NCI-H2227 (cell line): ENCODE measurements around the gene TMEM25.
A peak's percentile ranks its signal among the peaks of the same experiment; 100 is the strongest.
"Not testable (repeated sequence)": the region's sequence is repeated elsewhere in the genome, so short reads cannot be mapped to it uniquely, and the experiment has no call there.

ENCODE experiments used
- DNase-seq: peaks from one replicate; lab custom pipeline; 2025; ENCODE audit not compliant: unreplicated experiment; lab: John Stamatoyannopoulos, UW

Gene TMEM25

DNA sequence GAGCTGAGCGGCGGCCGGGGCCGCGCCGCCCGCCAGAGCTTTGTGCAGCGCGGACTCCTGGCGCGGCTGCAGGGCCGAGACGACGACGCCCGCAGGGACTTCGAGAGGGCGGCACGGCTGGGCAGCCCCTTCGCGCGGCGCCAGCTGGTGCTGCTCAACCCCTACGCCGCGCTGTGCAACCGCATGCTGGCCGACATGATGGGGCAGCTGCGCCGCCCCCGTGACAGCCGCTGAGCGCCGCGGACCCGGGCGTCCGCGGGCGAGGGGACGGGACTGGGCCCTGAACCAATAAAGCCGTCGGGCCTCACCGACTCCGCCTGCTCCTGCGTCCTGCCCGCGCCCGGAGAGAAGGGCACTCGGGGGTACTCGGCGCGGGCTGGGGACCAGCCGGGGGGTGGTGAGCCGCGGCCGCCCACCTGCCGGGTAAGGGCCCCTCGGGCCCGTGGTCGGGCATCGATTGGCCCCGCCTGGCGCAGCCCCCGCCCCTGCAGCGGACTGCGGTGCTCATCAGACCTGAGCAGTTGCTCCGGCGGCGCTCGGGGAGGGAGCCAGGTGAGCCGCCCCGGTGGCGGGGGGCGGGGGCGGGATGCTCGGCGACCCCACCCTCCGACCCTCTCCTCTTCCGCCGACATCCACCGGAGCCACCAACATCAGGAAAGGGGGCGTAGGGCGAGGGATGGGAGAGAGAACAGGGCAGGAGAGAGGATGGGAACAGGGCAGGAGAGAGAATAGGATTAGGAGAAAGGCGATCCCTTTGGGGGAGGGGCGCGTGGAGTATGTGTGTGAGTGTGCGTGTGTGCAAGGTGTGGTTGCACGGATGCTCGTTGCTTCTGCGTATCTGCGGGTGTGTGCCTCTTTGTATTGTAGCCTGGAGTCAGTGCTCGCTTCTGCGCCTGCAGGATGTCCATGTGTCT lies at the start of gene TMEM25:
TSS of gene TMEM25 (plus strand) at position 510 of the 914 bp plus-strand sequence. CDS start 610 bp downstream, outside the sequence.
- DNase-seq: peak; percentile 77

DNA sequence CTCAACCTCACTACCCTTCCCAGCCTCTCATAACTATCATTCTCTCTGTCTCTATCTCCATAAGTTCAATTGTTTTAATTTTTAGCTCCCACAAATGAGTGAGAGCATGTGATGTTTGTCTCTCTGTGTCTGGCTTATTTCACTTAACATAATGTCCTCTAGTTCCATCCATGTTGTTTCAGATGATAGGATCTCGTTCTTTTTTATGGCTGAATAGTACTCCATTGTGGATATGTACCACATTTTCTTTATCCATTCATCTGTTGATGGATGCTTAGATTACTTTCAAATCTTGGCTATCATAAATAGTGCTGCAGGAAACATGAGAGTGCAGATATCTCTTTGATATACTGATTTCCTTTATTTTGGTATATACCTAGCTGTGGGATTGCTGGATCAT lies 49.8 kb upstream of the TMEM25 start:
- not testable (repeated sequence) for DNase-seq

DNA sequence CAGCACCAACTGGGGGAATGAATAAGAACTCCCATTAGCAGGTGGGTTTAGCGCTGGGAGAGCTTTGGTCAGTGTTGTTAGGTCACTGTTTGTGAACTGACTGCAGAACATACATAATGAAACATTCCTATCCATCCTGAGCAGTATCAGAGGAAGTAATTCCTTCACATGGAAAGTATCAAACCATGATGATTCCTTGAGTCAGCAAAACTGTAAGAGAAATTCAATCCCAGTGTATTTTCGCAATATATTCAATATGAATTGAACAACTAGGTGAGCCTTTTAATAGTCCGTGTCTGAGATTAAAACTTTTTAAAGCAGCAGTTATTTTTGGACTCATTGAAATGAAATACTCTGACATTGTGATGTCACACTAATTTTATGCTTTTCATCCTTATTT lies 46.6 kb upstream of the TMEM25 start:
- no peak for DNase-seq

DNA sequence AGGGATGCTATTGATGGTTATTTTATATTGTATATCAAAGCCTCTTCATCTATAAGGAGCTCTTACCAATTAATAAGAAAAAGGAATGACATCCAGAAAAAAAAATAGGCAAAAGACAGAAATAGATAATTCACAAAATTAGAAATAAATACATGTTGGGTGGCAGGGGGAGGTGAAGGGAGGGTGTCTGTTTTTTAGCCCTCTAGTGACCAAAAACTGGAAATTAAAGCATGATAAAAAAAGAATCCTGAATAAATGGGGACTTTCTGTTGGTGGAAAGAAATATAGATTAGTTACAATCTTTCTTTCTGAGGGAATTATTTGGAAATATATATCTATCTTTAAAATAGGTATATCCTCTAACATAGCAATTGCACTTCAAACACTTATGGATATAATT lies 45.7 kb upstream of the TMEM25 start:
- no peak for DNase-seq

DNA sequence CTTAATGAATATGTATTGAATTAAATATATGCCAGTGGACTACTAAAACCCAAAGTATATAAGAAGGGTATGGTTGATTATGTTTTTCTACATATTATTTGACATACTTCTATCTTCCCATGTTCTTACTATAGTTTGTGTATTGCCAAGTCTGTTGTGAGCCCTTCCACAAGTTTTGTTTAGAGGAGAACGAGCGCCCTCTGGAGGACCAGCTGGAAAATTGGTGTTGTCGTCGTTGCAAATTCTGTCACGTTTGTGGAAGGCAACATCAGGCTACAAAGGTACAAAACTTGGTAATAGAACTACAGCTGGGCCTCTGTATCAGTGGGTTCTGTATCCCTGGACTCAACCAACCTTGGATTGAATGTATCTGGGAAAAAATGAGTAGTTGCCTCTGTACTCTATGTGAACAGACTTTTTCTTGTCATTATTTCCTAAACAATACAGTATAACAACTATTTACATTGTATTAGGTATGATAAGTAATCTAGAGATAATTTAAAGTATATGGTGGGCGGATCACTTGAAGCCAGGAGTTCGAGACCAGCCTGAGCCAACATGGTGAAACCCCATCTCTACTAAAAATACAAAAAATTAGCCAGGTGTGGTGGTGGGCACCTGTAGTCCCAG lies 42.4 kb upstream of the TMEM25 start:
- peak; percentile 59 for DNase-seq

DNA sequence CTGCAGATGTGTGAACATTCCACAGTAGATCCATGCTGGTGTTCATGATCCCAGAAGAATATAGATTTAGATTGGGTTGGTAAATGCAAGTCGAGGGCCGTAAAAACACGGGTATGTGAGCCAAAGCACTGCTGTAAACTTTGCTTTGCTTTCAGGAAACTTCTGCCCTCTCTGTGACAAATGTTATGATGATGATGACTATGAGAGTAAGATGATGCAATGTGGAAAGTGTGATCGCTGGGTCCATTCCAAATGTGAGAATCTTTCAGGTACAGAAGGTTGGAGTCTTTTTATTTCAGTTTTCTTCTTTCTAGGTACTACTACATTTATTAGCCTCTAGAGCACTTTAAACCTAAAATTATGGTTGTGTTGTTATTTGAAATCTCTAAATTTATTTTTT lies 40.0 kb upstream of the TMEM25 start:
- no peak for DNase-seq

DNA sequence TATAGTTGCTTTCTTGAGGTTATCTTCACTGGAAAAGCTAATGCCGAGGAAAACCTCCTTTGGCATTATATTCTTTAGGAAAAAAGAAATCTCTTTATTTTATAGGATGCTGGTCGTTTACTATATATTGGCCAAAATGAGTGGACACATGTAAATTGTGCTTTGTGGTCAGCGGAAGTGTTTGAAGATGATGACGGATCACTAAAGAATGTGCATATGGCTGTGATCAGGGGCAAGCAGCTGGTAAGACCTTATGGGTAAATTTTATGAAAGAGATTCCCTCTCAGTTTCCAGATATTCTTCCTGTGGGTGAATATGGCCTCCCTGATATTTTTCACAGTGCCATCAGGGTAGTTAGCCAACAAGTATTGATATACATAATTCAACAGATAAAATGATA lies 33.2 kb upstream of the TMEM25 start:
- DNase-seq: no peak

DNA sequence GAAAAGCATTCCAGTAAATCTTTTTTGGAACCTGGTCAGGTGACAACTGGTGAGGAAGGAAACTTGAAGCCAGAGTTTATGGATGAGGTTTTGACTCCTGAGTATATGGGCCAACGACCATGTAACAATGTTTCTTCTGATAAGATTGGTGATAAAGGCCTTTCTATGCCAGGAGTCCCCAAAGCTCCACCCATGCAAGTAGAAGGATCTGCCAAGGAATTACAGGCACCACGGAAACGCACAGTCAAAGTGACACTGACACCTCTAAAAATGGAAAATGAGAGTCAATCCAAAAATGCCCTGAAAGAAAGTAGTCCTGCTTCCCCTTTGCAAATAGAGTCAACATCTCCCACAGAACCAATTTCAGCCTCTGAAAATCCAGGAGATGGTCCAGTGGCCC lies 27.8 kb upstream of the TMEM25 start:
- no peak for DNase-seq

DNA sequence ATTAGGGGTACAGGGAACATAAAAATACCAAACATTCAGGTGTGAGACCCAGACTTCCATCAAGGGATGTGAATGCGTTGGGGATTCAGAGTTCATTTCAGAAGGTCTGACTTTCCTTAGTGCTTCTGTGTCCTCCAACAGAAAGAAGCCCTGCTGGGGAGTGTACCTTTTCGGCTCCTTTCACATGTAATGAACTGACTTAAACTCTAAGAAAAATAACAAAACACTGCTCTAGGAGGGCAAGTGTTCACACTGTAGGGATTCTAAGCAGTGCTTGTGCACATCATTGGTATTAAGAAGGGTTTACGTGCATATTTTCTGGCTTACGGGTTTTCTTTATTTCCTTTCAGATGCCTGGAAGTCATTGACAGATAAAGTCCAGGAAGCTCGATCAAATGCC lies 19.4 kb upstream of the TMEM25 start:
- DNase-seq: no peak

DNA sequence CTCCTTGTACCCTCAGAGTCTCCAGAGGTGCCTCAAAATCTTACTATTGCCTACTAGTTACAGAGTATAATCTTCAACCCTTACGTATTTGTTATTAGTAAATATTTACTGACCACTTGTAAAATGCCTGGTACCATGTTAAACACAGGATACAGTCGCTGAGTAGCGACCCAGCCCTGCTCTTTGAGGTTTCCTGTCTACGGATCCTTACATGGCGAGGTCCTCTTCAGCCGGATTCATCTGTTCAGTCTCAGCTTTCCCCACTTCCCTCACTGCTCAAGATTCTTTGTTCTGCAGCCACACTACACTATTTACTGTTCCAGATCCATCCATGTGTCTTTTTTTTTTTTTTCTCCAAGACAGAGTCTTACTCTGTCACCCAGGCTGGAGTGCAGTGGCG lies 16.9 kb upstream of the TMEM25 start:
- DNase-seq: no peak

DNA sequence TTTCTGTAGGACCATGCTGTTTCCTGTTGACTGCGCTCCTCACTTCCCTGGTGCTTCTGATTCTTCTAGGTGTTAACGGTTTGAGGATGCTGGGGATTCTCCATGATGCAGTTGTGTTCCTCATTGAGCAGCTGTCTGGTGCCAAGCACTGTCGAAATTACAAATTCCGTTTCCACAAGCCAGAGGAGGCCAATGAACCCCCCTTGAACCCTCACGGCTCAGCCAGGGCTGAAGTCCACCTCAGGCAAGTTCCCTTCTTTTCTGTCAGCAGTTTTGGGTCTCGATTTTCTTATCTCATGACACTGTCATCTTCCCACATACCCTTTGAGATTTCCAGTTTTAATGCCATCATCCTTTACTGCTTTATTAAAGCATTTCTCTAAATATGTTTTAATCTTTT lies 11.4 kb upstream of the TMEM25 start:
- DNase-seq: no peak

DNA sequence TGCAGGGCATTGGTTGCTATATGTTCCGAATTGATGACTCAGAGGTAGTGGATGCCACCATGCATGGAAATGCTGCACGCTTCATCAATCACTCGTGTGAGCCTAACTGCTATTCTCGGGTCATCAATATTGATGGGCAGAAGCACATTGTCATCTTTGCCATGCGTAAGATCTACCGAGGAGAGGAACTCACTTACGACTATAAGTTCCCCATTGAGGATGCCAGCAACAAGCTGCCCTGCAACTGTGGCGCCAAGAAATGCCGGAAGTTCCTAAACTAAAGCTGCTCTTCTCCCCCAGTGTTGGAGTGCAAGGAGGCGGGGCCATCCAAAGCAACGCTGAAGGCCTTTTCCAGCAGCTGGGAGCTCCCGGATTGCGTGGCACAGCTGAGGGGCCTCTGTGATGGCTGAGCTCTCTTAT lies 9.1 kb upstream of the TMEM25 start:
- DNase-seq: no peak

DNA sequence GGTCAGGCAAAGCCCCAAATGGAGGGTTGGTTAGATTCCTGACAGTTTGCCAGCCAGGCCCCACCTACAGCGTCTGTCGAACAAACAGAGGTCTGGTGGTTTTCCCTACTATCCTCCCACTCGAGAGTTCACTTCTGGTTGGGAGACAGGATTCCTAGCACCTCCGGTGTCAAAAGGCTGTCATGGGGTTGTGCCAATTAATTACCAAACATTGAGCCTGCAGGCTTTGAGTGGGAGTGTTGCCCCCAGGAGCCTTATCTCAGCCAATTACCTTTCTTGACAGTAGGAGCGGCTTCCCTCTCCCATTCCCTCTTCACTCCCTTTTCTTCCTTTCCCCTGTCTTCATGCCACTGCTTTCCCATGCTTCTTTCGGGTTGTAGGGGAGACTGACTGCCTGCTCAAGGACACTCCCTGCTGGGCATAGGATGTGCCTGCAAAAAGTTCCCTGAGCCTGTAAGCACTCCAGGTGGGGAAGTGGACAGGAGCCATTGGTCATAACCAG lies 8.4 kb upstream of the TMEM25 start:
- peak; percentile 14 for DNase-seq

DNA sequence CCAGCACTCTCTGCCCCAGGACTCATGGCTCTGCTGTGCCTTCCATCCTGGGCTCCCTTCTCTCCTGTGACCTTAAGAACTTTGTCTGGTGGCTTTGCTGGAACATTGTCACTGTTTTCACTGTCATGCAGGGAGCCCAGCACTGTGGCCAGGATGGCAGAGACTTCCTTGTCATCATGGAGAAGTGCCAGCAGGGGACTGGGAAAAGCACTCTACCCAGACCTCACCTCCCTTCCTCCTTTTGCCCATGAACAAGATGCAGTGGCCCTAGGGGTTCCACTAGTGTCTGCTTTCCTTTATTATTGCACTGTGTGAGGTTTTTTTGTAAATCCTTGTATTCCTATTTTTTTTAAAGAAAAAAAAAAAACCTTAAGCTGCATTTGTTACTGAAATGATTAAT lies 6.6 kb upstream of the TMEM25 start:
- DNase-seq: no peak

DNA sequence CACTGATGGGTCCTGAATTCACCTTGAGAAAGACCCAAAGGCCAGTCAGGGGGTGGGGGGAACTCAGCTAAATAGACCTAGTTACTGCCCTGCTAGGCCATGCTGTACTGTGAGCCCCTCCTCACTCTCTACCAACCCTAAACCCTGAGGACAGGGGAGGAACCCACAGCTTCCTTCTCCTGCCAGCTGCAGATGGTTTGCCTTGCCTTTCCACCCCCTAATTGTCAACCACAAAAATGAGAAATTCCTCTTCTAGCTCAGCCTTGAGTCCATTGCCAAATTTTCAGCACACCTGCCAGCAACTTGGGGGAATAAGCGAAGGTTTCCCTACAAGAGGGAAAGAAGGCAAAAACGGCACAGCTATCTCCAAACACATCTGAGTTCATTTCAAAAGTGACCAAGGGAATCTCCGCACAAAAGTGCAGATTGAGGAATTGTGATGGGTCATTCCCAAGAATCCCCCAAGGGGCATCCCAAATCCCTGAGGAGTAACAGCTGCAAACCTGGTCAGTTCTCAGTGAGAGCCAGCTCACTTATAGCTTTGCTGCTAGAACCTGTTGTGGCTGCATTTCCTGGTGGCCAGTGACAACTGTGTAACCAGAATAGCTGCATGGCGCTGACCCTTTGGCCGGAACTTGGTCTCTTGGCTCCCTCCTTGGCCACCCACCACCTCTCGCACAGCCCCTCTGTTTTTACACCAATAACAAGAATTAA lies 6.1 kb upstream of the TMEM25 start:
- no peak for DNase-seq

DNA sequence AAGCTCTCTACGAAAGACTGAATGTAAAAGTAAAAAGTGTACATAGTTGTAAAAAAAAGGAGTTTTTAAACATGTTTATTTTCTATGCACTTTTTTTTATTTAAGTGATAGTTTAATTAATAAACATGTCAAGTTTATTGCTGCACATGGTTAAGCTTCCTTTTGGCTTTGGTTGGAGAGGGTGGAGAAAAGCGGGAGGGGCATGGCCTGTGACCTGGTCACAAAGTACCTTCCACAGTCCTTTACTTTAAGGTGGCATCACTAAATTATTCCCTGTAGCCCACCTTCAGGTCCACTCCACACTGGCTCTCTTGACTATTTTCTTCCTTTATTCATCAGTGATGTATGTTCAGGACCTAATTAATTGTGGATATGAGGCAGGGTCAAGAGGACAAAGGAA lies 4.3 kb upstream of the TMEM25 start:
- no peak for DNase-seq

DNA sequence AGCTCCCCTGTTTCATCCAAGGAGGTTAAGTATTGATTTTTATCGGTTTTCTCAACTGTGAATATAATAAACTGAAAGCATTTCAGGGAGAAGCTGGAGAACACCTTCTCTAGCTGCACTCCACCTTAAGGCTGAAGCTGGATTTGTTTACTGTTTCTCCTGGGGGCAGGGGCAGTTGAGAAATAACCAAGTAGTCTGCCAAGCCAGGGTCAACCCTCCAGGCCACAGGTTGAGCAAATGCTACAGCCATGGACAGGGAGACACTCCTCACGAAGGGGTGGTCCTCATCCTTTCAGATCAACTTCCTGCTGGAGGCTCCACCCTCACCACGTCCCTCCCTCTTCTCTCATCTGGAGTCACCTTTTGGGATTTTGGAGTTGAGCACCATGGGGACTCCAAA lies 3.9 kb upstream of the TMEM25 start, which contains the start of gene TTC36:
TSS of gene TTC36 (plus strand) at position 366 of the 400 bp plus-strand sequence. CDS start at position 387, 21 bp downstream.
- no peak for DNase-seq

DNA sequence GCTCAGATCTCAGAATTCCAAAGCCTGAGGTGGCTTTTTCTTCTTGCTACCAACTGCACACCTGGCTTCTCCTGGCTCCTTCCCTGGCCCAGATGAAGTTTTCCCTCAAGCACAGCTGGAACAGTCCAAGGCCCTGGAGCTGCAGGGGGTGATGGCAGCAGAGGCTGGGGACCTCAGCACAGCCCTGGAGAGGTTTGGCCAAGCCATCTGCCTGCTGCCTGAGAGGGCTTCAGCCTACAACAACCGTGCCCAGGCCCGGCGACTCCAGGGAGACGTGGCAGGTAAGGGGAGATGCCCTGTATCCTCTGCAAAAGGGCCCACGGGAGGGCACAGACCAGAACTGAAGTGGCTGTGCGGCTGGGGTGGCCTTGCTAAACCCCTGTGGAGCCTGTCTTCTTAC lies 2.5 kb upstream of the TMEM25 start:
- DNase-seq: no peak

DNA sequence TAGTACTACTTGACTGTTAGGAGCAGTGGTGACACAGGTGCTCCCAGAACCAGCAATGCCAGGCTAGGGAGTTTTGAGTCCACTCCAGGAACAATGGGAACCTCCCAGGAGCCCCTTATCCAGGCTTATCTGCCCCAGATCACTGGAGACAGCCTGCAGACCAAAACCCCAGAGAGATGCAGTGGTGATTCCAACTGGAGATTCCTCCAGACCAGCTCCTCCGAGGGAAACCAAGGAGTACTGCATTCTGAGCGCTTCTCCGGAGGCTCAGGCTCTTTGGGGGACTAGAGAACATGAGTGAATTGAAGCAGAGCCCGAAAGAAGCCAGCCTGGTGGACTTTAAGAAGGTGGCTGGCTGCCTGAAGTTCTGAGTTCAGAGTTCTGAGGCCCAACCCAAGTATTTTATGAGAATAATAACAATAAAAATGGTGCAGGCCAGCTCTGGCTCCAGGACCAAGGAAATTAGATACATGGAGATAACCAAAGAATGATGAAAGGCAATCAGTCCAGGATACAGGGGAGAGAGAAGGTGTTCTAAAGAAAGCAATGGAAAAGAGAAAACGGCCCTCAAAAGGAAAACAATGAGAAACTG lies 1.3 kb upstream of the TMEM25 start:
- DNase-seq: no peak

DNA sequence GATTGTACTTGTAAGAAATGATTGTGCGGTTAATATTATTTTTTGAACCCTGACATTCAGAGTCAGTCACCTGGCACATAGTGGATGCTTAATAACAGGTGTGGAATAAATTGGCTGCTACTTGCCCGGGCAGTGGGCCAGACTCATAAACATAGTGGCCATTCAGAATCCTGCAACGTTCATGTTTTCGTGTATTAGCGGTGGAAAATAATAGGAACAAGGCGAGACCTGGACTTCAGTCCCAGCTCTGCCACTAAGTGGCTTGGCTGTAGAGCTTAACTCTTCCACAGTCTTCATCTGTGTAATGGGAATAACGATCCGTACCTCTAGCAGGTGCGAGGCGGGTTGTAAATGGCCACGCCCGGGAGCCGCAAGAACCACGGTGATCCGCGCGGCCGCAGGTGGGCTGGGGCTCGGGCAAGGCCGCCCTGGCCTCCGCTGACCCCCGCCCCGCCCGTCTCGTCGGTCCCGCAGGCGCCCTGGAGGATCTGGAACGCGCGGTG lies 761 bp upstream of the TMEM25 start:
- peak; percentile 57 for DNase-seq

DNA sequence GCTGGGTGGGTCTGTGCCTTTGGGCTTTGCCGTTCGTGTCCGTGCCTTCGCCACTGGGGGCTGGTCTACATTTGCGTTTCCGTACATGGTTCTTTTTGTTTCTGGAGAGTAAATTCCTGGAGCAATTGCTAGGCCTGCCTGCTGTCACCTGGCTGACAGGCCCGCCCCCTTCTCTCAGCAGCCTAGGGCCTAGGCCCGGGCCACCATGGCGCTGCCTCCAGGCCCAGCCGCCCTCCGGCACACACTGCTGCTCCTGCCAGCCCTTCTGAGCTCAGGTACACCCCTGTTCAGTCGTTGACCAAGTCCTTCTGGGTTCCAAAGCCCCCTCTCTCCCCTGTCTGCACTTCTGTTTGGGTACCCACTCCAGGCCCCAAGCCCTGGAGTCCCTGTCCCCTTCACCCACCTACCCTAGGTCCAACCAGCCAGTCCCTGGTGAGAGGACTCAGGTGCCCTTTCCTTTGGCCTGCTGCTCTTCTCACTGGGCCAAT lies 649 bp downstream of the TMEM25 start:
- no peak for DNase-seq
